Activated CD4-positive, alpha-beta T cell treated with anti-CD3 and anti-CD28 coated beads, Interleukin-2, amount 50 U/mL, for 16 hours (primary cell): ENCODE results near the gene SCUBE1.

Source experiments
- DNase-seq: peaks from one replicate; pipeline ENCODE4 v3.0.0-alpha.2; 2020

The SCUBE1 gene

DNA sequence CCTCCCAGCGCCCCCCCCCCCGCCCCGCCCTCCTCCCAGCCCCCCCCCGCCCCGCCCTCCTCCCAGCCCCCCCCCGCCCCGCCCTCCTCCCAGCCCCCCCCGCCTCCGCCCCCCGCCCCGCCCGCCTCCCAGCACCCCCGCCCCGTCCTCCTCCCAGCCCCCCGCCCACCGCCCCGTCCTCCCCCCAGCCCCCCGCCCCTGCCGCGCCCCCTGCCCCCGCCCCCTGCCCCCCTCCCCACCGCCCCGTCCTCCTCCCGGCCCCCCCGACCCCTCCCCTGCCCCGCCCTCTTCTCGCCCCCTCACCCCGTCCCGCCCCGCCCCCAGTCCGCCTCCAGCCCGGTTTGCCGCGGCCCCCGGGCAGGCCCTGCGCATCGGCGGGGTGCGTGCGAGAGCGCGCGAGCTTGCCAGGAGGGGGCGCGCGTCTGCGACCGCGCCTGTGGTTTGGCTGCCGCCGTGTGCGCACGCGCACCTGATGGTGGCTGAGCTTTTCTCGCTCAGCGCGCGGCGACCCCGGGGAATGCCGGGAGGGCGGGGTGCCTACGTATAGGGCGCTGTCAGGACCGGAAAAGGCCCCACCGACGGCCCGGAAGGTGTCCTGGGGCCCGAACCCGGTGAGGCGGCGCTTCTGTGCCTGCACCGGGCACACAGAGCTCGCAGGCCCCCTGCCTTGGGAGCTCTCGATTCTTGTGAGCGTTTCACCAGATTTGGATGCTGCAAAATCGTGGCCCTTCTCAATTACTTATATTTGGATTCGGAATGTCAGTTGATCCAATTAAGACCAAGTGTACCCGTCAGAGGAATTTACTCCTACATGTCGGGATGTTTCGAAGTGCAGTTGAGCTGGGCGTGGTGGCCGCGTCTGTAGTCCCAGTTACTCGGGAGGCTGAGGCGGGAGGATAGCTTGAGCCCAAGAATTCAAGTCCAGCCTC lies 155.7 kb downstream of the SCUBE1 start:
- peak; percentile 98 for DNase-seq

- peak; percentile 46 for DNase-seq
These were observed 156.7 kb downstream of the SCUBE1 start, which contains the start of gene TTLL12 for GRCh38 chr22:43186272-43187170. Gene TTLL12 (minus strand): TSS chr22:43187134. CDS start chr22:43187069, 65 bp downstream.

DNA sequence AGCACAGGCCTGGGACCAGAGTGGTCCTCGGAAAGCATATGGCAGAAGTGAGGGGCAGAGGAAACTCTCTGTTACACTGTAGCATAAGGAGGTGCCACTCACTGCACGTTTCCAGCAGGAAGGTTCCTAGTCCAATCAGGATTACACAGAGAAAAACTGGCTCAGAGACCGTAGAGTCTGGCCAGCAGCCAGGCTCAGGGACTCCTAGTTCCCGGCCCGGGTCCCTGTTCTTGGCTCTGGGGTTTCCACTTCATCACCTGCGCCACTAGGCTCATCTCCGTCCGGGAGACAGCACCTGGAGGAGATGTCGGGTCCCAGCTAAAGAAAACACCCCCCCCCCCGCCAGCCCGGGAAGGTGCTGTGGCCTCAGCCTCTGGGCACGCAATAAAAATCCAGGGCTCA lies 157.3 kb downstream of the SCUBE1 start:
- DNase-seq: no peak

GRCh38 chr22:43183496-43184277 lies 159.5 kb downstream of the SCUBE1 start:
- no peak for DNase-seq

DNA sequence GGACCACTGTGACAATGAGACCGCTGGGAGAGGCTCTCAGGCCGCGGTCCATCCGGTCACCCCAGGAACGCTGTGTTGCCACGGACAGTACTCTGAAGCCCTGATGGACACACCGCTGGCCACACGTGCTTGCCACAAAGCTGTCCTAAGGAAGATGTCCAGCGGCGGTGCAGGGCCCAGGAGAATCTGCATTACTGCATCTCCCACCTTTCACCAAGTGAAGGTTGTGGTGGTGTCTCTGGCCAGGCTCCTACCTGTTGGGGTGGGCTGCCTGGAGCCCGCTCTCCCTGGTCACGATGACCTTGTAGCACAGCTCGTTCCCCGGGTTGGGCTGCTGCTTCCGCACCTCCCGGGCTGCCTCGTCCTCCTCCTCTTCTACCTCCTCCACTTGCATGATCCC lies 160.4 kb downstream of the SCUBE1 start:
- DNase-seq: no peak

GRCh38 chr22:43182118-43182517 lies 161.1 kb downstream of the SCUBE1 start:
- DNase-seq: no peak

DNA sequence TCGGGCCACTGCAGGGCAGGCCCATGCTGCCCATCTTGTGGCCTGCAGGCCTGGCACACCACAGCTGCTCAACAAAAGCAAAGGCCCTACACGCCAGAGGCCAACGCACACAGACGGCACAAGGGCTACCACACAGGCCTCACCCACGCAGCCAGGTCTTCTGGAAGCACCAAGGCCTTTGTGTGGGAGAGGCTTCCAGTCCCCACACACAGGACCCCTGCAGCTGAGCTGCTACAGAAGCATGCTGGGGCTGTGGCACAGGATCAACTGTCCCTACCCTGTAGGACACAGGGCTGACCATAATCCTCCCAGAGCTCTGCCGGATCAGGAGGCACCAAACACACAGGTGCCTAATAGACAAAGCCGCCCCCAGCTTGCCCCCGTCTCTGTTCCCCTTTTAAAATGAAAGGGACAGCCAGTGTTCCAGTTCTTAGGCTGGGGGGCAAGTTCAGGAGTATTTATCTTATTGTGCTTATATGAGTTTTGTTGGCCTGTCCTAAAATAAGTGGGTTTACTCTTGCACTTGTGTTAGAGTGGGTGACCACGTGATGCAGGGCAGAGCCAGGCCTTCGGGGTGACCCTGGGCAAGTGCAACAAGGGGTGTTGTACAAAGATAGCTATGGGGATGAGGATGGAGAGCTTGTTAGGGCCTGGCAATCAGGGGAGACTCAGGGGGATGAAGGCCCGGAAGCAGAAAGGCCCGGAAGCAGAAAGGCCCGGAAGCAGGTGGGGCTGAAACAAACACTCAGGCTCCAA lies 161.7 kb downstream of the SCUBE1 start:
- no peak for DNase-seq

GRCh38 chr22:43180670-43181069 lies 162.5 kb downstream of the SCUBE1 start:
- DNase-seq: no peak

DNA sequence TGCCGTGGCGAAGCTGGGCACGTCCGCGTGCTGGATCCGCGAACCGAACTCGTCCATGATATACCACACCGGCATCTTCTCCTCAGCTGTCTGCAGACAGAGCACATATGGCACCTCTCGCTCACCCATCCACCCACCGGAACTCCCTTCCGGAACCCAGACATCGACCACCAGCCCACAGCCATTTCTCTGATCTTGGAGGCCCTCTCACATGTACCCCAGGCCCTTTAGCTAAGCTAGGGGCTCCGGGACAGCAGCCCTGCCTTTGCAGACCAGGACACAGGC lies 163.3 kb downstream of the SCUBE1 start:
- DNase-seq: no peak

GRCh38 chr22:43179146-43179910 lies 163.8 kb downstream of the SCUBE1 start:
- no peak for DNase-seq

- no peak for DNase-seq
These were observed 165.7 kb downstream of the SCUBE1 start for GRCh38 chr22:43177479-43177878.

DNA sequence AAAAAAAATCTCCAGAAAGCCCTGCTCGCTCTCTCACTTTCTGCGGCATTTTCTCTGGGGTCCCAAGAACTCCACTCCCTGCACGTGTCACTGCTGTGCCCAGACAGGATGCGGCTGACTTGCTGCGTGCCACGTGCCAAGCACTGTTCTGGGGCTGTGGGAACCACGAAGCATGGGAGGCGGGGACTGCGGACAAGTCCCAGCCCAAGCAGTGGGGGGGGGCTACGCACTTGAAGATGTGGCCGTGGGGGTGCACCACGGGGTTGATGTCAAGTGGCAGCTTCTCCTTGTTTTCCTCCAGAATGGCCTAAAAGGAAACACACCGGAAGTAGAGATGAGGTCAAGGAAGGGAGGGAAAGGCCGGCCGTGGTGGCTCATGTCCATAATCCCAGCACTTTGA lies 167.1 kb downstream of the SCUBE1 start:
- DNase-seq: no peak

GRCh38 chr22:43174941-43175531 lies 168.1 kb downstream of the SCUBE1 start:
- no peak for DNase-seq

DNA sequence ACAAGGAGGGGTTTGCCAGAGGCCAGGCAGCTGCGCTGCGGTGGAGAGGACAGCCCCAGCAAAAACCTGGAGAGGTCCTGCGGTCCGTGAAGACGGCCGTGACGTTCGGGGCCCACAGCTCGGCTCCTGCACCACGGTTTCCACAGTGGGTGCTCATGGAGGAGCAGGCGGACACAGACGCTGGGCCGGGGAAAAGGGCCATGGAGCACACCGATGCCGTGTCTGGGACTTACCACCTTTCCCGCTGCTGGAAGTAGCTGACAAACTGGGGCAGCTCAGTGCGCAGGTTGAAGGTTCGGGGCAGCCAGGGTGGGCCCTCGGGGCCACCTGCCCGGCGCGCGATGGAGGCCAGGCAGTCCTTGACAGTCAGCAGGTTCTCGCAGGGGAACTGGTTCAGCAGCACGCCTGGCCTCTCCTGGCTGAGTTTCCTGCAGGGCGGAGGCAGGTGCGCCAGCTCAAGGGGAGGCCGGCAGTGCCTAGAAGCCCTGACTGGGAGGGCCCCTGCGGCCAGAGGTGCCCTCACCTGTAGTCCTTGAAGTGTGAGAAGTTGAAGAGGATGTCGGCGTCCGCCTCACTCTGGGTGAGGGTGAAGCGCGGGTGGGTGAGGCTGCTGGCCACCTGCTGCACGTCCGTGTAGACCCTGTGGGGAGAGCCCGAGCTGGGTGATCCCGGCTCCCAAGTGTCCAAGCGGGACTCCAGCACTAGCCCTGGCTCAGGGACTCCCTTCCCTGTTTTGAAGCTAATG lies 169.0 kb downstream of the SCUBE1 start:
- no peak for DNase-seq

GRCh38 chr22:43173566-43173965 lies 169.6 kb downstream of the SCUBE1 start:
- DNase-seq: no peak

- no peak for DNase-seq
These were observed 171.0 kb downstream of the SCUBE1 start for GRCh38 chr22:43172191-43172590.

GRCh38 chr22:43171607-43172006 lies 171.6 kb downstream of the SCUBE1 start:
- DNase-seq: no peak

DNA sequence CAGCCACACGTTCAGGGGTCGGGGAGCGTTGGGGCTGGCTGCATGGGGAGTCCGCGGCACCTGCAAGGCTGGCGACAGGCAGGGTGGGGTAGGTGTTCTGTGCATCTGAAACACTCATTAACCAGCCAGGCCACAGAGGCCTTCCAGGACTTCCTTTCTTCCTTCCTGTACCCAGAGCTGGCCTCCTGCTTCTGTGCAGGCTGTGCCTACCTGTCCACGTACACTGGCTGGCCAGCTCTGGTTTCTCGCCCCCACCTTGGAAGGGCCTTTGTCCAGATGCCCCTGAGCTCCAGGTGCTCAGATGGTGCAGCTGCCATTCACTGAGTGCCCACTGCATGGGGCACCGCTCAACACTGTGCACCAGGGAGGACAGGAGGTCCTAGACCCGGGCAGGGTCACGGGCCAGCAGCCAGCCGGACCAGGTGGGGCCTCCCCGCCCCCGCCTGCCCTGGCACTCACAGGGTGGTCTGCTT lies 172.1 kb downstream of the SCUBE1 start:
- no peak for DNase-seq

- DNase-seq: no peak
These were observed 173.1 kb downstream of the SCUBE1 start for GRCh38 chr22:43170131-43170480.
